SW480 (cell line): Measurements from ENCODE around the gene RAB36.

Source experiments
- DNase-seq: peaks from one replicate; pipeline ENCODE4 v3.0.0-alpha.2; 2016; ENCODE audit warnings: low spot score

The RAB36 gene

GRCh38 chr22:23182309-23183060, 37.2 kb downstream of the RAB36 start:
- DNase-seq, result peak; percentile 60

- DNase-seq, result peak; percentile 49
These were observed 37.9 kb downstream of the RAB36 start for GRCh38 chr22:23183061-23183698.

GRCh38 chr22:23184100-23184763, 39.0 kb downstream of the RAB36 start:
- DNase-seq, result no peak

GRCh38 chr22:23184764-23185113, 39.5 kb downstream of the RAB36 start:
- DNase-seq, result no peak

- no peak for DNase-seq
These were observed 41.9 kb downstream of the RAB36 start for GRCh38 chr22:23187211-23187610.

GRCh38 chr22:23187871-23188700, 42.8 kb downstream of the RAB36 start:
- DNase-seq, result no peak

- DNase-seq, result no peak
These were observed 45.2 kb downstream of the RAB36 start for GRCh38 chr22:23190526-23190925.

GRCh38 chr22:23192133-23192532, 46.9 kb downstream of the RAB36 start:
- DNase-seq, result no peak

- no peak for DNase-seq
These were observed 47.3 kb downstream of the RAB36 start for GRCh38 chr22:23192558-23192957.

- no peak for DNase-seq
These were observed 48.0 kb downstream of the RAB36 start for GRCh38 chr22:23193196-23193827.

GRCh38 chr22:23193882-23194281, 48.6 kb downstream of the RAB36 start:
- DNase-seq, result no peak

- DNase-seq, result no peak
These were observed 50.9 kb downstream of the RAB36 start for GRCh38 chr22:23196165-23196564.

GRCh38 chr22:23197836-23198235, 52.6 kb downstream of the RAB36 start:
- no peak for DNase-seq

GRCh38 chr22:23199159-23199558, 53.9 kb downstream of the RAB36 start:
- DNase-seq, result no peak

- DNase-seq, result no peak
These were observed 55.6 kb downstream of the RAB36 start for GRCh38 chr22:23200898-23201297.

- no peak for DNase-seq
These were observed 57.7 kb downstream of the RAB36 start for GRCh38 chr22:23202812-23203451.

- DNase-seq, result no peak
These were observed 58.3 kb downstream of the RAB36 start for GRCh38 chr22:23203452-23204124.

- no peak for DNase-seq
These were observed 58.8 kb downstream of the RAB36 start for GRCh38 chr22:23204125-23204488.

GRCh38 chr22:23204541-23205157, 59.4 kb downstream of the RAB36 start:
- no peak for DNase-seq

- no peak for DNase-seq
These were observed 60.2 kb downstream of the RAB36 start for GRCh38 chr22:23205339-23206049.
